ENCODE measurements around the gene BTN1A1. TPM values are rescaled to one million over a fixed set of nuclear protein-coding genes. Genes with fewer than 3 reads are reported as not detected.

The BTN1A1 gene
- polyA plus RNA-seq, 1 experiment: not detected

DNA sequence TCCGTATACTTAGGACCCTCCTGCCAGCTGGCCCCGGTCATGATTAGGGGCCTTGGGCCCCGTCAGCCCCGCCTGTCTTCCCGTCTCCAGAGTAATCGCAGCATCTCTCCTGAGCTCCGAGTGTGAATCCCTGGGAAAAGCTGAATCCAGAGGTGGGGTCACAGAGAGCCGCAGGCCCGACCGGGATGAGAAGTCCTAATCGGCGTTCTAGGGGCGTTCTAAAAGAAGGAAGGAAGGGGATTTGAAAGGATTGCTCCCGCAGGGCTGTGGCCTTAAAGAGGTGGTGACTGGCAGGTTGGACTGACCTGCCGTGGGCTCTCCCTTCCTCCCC lies 38.4 kb downstream of the BTN1A1 start:
- ChIA-PET CTCF (interaction anchor here (1.3 kb wide), 1 partner anchor 17 kb away, joined by 3 read pairs; no protein-coding TSS in a partner anchor), POLR2A (no interaction called here)
- DNase-seq (ENCODE audit: low read depth): no peak
- Histone ChIP-seq H3K27me3 (ENCODE audit: control insufficient read depth, insufficient read depth, low read length) (no peaks in the 10 kb centered on the region), H3K4me3 (ENCODE audit: low read depth, low read length) (peak overlapping the region; percentile 83), H3K36me3 (ENCODE audit: control insufficient read depth, insufficient read depth, low read length) (no peaks in the 10 kb centered on the region; the same call in 1 of the 2 replicates)
- TF ChIP-seq, protein P1, sequence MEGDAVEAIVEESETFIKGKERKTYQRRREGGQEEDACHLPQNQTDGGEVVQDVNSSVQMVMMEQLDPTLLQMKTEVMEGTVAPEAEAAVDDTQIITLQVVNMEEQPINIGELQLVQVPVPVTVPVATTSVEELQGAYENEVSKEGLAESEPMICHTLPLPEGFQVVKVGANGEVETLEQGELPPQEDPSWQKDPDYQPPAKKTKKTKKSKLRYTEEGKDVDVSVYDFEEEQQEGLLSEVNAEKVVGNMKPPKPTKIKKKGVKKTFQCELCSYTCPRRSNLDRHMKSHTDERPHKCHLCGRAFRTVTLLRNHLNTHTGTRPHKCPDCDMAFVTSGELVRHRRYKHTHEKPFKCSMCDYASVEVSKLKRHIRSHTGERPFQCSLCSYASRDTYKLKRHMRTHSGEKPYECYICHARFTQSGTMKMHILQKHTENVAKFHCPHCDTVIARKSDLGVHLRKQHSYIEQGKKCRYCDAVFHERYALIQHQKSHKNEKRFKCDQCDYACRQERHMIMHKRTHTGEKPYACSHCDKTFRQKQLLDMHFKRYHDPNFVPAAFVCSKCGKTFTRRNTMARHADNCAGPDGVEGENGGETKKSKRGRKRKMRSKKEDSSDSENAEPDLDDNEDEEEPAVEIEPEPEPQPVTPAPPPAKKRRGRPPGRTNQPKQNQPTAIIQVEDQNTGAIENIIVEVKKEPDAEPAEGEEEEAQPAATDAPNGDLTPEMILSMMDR (IDR thresholded peaks at IDR 0.05; ENCODE audit: insufficient read depth, low read depth, low read length): no peak

GRCh38 chr6:26539071-26539615 lies 39.0 kb downstream of the BTN1A1 start:
- CTCF ChIA-PET: no interaction called here
- POLR2A ChIA-PET: no interaction called here
- no peak for DNase-seq (ENCODE audit: low read depth)
- Histone ChIP-seq H3K4me3 (ENCODE audit: low read depth, low read length) (peak overlapping the region; percentile 83), H3K27me3 (ENCODE audit: control insufficient read depth, insufficient read depth, low read length) (no peaks in the 10 kb centered on the region), H3K36me3 (ENCODE audit: control insufficient read depth, insufficient read depth, low read length) (no peaks in the 10 kb centered on the region; the same call in 1 of the 2 replicates)
- TF ChIP-seq, protein P1 (IDR thresholded peaks at IDR 0.05; ENCODE audit: insufficient read depth, low read depth, low read length): no peak

GRCh38 chr6:26541579-26541978 lies 41.5 kb downstream of the BTN1A1 start:
- no peak for DNase-seq (ENCODE audit: low read depth)
- POLR2A ChIA-PET: no interaction called here
- CTCF ChIA-PET: interaction anchor here (1.7 kb wide), 1 partner anchor 11 kb away, joined by 4 read pairs; no protein-coding TSS in a partner anchor
- peaks cover 7% of the 10 kb centered on the region for H3K36me3 ChIP-seq (ENCODE audit: control insufficient read depth, insufficient read depth, low read length)
- TF ChIP-seq, protein P1 (IDR thresholded peaks at IDR 0.05; ENCODE audit: insufficient read depth, low read depth, low read length): no peak
- H3K27me3 ChIP-seq (ENCODE audit: control insufficient read depth, insufficient read depth, low read length): no peaks in the 10 kb centered on the region
- no peak overlapping the region for H3K4me3 ChIP-seq (ENCODE audit: low read depth, low read length)

GRCh38 chr6:26543953-26544352 lies 43.9 kb downstream of the BTN1A1 start:
- TF ChIP-seq, protein P1 (IDR thresholded peaks at IDR 0.05; ENCODE audit: insufficient read depth, low read depth, low read length): peak; percentile 47
- ChIA-PET CTCF (no interaction called here), POLR2A (no interaction called here)
- peaks cover 7% of the 10 kb centered on the region for H3K36me3 ChIP-seq (ENCODE audit: control insufficient read depth, insufficient read depth, low read length)
- DNase-seq (ENCODE audit: low read depth): no peak
- H3K4me3 ChIP-seq (ENCODE audit: low read depth, low read length): no peak overlapping the region
- H3K27me3 ChIP-seq (ENCODE audit: control insufficient read depth, insufficient read depth, low read length): no peaks in the 10 kb centered on the region

GRCh38 chr6:26544473-26544872 lies 44.4 kb downstream of the BTN1A1 start:
- CTCF ChIA-PET: no interaction called here
- H3K4me3 ChIP-seq (ENCODE audit: low read depth, low read length): no peak overlapping the region
- DNase-seq (ENCODE audit: low read depth): no peak
- H3K36me3 ChIP-seq (ENCODE audit: control insufficient read depth, insufficient read depth, low read length): peaks cover 7% of the 10 kb centered on the region
- H3K27me3 ChIP-seq (ENCODE audit: control insufficient read depth, insufficient read depth, low read length): no peaks in the 10 kb centered on the region
- POLR2A ChIA-PET: no interaction called here
- TF ChIP-seq, protein P1 (IDR thresholded peaks at IDR 0.05; ENCODE audit: insufficient read depth, low read depth, low read length): no peak
